Neural crest cell (in vitro differentiated cells): Measurements from ENCODE around the gene CHMP1A. TPM values are rescaled to one million over a fixed set of nuclear protein-coding genes. Genes with fewer than 3 reads are reported as not detected.

Experiments used
- DNase-seq: peaks from one replicate; pipeline ENCODE4 v3.0.0; 2021; ENCODE audit warnings: low read depth, mixed read lengths, low spot score
- H3K27ac Mint-ChIP-seq: one replicate; pipeline ENCODE4 v1.8.0; 2021; ENCODE audit warnings: mild to moderate bottlenecking, mixed read lengths; ENCODE audit not compliant: unreplicated experiment
- H3K27me3 Mint-ChIP-seq: 2 replicates; pipeline ENCODE4 v1.8.0; 2021; ENCODE audit warnings: low read depth, mild to moderate bottlenecking, mixed read lengths
- H3K36me3 Mint-ChIP-seq: 2 replicates; pipeline ENCODE4 v1.8.0; 2021; ENCODE audit warnings: low read depth, mild to moderate bottlenecking, mixed read lengths
- H3K4me1 Mint-ChIP-seq: 2 replicates; pipeline ENCODE4 v1.8.0; 2021; ENCODE audit warnings: mixed read lengths
- H3K4me3 Mint-ChIP-seq: one replicate; pipeline ENCODE4 v1.8.0; 2021; ENCODE audit warnings: mild to moderate bottlenecking, mixed read lengths
- H3K9me3 Mint-ChIP-seq: 2 replicates; pipeline ENCODE4 v1.8.0; 2021; ENCODE audit warnings: mixed read lengths
- total RNA-seq: library from RNA; stranded (reverse); gene quantifications from 2 replicates; pipeline ENCODE4 v1.2.1, GENCODE V29; 2021
- TF ChIP-seq, protein P1 (sequence below): fragments of 200-600 bp; sonication (generic); conservative IDR thresholded peaks from 2 replicates; pipeline ENCODE4 v1.5.0; 2021; ENCODE audit warnings: antibody characterized with exemption, mild to moderate bottlenecking

CHMP1A gene
- total RNA-seq, 1 donor from 2014 or later: 93.9 TPM

DNA sequence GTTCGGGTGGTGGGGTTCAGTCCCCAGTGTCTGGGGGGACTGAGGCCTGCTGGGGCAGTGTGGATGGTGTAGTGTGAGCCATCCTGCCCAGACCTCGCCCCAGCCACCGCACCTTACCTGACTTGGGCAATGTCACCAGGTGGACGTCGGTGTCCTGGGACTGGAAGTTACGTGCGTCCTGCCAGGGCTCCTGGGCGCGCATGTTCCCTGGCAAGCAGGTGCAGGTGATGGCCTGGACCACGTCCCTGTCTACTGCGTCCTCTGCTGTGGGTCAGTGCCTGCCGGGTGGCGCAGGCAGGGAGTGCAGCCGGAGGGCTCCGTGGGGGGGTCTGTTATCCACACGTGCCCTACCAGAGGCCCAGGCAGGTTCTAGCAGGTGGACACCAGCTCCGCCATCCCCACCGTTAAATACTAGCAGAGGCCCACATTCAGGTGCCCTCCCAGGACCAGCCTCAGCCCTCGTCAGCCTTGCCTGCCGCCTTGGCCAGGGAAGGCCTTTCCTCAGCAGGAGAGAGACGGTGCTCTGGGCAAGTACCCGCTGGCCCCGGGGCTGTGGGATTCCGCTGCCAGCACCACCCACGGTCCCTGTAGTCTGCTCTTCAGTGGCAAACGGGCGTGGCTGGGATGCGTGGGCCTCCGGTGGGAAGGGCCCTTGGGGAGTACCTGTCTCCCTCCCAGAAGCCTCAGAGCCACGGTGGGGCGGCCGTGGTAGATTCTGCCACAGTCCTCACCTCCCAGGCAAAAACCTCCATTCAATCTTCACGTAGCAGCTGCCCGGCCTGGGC lies 52.1 kb downstream of the CHMP1A start:
- TF ChIP-seq, protein P1, sequence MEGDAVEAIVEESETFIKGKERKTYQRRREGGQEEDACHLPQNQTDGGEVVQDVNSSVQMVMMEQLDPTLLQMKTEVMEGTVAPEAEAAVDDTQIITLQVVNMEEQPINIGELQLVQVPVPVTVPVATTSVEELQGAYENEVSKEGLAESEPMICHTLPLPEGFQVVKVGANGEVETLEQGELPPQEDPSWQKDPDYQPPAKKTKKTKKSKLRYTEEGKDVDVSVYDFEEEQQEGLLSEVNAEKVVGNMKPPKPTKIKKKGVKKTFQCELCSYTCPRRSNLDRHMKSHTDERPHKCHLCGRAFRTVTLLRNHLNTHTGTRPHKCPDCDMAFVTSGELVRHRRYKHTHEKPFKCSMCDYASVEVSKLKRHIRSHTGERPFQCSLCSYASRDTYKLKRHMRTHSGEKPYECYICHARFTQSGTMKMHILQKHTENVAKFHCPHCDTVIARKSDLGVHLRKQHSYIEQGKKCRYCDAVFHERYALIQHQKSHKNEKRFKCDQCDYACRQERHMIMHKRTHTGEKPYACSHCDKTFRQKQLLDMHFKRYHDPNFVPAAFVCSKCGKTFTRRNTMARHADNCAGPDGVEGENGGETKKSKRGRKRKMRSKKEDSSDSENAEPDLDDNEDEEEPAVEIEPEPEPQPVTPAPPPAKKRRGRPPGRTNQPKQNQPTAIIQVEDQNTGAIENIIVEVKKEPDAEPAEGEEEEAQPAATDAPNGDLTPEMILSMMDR: no peak
- no peaks in the 10 kb centered on the region for H3K9me3 Mint-ChIP-seq
- H3K4me3 Mint-ChIP-seq: no peak overlapping the region
- H3K27me3 Mint-ChIP-seq: no peaks in the 10 kb centered on the region
- H3K36me3 Mint-ChIP-seq: no peaks in the 10 kb centered on the region
- no peak overlapping the region for H3K27ac Mint-ChIP-seq
- H3K4me1 Mint-ChIP-seq: peaks cover 14% of the 10 kb centered on the region
- no peak for DNase-seq

GRCh38 chr16:89604764-89605163 lies 52.7 kb downstream of the CHMP1A start:
- Mint-ChIP-seq H3K4me1 (peaks cover 14% of the 10 kb centered on the region), H3K36me3 (no peaks in the 10 kb centered on the region), H3K27me3 (no peaks in the 10 kb centered on the region), H3K4me3 (no peak overlapping the region), H3K9me3 (no peaks in the 10 kb centered on the region), H3K27ac (no peak overlapping the region)
- no peak for DNase-seq
- TF ChIP-seq, protein P1: no peak

DNA sequence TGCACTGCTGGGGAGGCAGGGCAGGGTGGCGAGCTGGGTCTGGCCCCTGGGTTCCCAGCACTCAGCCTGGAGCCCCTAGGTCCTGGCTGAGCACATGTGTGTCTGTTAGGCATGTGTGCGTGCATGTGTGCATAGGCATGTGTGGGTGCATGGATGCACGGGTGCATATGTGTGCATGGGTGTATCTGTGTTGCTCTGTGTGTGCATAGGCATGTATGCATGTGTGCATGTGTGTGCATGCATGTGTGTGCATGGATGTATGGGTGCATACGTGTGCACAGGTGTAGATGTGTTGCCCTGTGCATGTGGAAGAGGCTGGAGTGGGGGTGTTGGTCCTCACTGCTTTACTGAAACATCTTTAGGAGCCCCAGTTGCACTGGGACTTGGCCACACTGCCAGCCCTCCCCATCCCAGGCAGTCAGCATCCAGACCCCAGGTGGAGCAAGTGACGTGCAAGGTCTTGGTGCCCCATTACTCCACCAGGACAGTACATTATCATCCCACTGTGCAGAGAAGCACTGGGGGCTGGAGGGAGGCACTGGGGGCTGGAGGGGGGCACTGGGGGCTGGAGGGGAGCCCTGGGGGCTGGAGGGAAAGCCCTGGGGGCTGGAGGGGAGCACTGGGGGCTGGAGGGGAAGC lies 54.4 kb downstream of the CHMP1A start:
- no peak overlapping the region for H3K27ac Mint-ChIP-seq
- TF ChIP-seq, protein P1: no peak
- H3K9me3 Mint-ChIP-seq: no peaks in the 10 kb centered on the region

DNA sequence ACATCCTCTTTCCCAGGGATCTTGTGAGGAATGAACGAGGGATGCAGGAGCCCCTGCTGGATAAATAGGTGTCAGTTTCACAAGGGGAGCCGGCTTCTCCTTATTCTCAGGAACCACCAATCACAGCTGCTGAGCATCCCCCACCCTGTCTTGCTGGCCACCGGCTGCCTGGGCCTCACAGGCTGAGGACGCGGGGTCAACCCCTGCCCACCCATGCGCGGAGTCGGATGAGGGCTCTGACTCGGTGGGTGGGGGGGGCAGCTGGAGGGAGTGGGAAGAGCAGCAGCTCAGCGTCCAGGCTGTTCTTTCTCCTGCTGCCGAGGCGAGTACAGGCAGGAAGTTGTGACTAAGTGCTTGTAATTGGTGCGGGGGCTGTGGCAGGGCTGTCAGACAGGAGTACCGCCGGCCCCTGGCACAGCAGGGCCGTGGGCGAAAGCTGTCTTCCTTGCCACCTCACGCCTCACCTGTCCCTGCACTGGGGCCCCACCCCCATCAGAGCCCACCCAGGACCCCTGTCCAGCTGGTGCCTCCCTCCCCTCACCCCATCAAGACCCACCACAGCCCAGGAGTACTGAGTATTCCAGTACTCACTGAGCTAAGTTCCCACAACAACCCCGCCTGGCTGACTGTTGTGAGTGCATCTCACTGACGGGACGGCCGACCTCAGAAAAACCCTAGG lies 55.1 kb downstream of the CHMP1A start:
- Mint-ChIP-seq H3K4me3 (no peak overlapping the region), H3K27me3 (no peaks in the 10 kb centered on the region), H3K27ac (no peak overlapping the region), H3K36me3 (no peaks in the 10 kb centered on the region), H3K4me1 (peaks cover 14% of the 10 kb centered on the region), H3K9me3 (no peaks in the 10 kb centered on the region)
- DNase-seq: peak; percentile 65
- TF ChIP-seq, protein P1: no peak

More for the DNA sequence above, 54.4 kb downstream of the CHMP1A start:
- H3K4me3 Mint-ChIP-seq: peak overlapping the region; percentile 36
- DNase-seq: no peak
- H3K36me3 Mint-ChIP-seq: no peaks in the 10 kb centered on the region
- H3K27me3 Mint-ChIP-seq: no peaks in the 10 kb centered on the region
- peaks cover 14% of the 10 kb centered on the region for H3K4me1 Mint-ChIP-seq

DNA sequence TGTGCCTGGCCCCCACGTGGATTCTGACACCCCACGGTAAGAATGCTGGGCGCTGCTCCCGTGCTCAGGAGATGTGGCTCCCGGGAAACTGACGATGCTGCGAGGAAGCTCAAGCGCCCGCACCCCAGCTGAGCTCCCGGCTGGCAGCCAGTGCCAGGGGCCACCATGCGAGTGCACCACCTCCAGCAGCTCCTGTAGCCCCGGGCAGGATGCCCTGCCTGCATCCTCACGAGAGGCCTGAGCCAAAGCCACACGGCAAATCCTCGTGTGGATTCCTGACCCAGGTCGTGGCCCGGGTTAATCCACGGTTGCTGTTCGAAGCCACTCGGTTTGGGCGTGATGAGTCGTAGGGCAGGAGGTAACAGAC lies 55.6 kb downstream of the CHMP1A start:
- H3K27me3 Mint-ChIP-seq: no peaks in the 10 kb centered on the region
- H3K4me3 Mint-ChIP-seq: no peak overlapping the region
- H3K9me3 Mint-ChIP-seq: no peaks in the 10 kb centered on the region
- H3K4me1 Mint-ChIP-seq: peaks cover 14% of the 10 kb centered on the region
- DNase-seq: no peak
- H3K27ac Mint-ChIP-seq: no peak overlapping the region
- TF ChIP-seq, protein P1: no peak
- H3K36me3 Mint-ChIP-seq: no peaks in the 10 kb centered on the region
